HG03066 (cell line): ENCODE results near the gene SLC46A3.
"Not testable (repeated sequence)": the region's sequence is repeated elsewhere in the genome, so short reads cannot be mapped to it uniquely, and the experiment has no call there.

Source experiments
- ATAC-seq: cut with Tn5 transposase; IDR thresholded peaks from one replicate; pipeline ENCODE4 v1.9.1; 2021; ENCODE audit warnings: low read depth; ENCODE audit not compliant: unreplicated experiment

SLC46A3 gene

DNA sequence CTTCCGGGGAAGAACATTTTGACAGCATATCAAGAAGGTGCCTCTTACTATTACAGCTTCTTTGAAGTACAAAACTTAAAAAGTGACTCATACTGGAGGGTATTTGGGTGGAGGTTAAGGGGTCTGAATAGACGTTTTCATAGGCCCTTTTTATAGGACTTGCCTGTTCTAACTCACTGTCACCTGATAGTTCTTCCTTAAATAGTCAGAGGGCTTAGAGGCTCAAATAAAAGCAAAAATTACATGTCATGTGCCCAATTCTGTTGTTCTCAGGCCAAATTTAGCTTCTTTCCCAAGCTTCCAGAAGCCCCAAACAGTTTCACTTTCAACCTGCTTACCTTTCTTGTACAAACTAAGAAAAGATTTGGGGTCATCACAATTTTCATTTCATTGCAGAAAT is 16.1 kb upstream of the SLC46A3 start:
- ATAC-seq, result no peak

DNA sequence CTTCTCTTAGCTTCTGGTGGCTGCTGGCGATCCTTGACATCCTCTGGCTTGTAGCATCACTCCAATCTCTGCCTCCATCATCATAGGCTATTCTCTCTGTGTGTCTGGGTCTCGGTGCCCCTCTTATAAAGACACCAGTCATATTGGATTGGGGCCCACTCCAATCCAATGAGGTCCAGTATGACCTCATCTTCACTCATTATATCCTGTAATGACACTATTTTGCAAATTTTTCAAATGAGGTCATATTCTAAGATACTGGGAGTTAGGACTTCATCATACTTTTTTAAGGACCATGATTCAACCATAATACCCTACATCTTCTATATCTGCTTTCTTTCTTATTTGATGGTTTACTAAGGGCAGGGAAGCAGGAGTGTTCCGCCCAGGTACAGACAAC is 12.0 kb upstream of the SLC46A3 start:
- ATAC-seq, result no peak

DNA sequence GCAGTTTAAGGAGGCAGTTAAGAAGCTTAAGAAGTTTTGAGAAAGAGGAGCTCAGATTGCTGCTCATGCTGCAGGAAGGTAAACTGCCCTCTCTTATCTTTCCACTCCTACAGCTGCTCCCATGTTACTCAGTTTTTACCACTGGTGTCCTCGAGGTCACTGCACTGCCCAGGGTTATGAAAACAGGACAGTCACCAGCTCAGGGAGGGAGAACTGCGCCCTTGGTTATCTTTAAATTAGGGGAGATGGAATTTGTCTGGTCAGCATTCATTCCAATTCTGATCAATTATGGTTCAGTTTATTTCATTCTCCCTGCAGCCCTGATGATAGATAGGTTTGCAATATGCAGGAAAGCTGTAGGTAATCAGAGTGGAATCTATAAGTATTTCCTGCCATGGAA is 10.8 kb upstream of the SLC46A3 start:
- no peak for ATAC-seq

DNA sequence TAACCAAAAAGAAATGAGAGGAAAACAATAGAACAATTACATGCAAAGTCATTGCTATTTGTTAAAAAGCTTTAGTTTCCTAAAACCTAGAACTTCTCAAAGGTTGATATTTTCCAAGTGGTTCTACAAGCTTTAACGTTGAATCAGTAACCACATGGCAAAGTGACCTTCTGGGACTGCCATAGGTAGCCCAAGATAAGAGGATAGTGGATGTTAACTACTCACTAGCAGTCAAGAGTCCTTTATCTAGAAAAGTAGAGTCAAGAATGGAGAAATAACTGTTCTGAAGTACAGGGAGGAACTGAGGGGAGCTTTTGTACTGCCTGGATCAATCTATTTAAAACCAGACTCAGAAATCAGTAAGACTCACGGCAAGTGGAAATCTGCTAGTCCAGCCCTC is 9.9 kb upstream of the SLC46A3 start:
- no peak for ATAC-seq

DNA sequence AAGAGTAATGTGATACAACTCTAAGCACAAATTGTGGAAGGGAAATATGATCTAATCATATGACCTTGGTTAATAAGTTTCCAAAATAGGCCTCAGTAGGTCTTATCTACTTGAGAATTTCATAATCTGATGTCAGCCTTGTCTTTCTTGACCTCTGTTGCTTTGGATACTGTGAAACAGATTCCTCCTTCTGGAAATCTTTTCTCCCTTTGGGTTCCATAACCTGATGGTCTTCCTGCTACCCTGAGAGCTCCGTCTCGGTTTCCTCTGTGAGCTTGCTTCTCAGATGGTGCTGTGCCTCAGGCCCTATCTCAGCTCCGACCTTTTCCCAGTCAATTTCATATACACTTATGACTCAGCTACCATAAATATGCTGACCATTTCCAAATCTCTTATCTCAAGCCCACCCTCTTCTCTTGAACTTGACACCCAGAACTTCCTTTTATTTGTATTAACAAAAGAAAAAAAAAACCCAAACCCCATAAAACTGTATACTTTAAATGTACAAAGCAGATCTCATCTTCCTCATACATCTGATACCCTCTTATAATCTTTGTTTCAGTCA is 6.4 kb upstream of the SLC46A3 start:
- ATAC-seq, result no peak

DNA sequence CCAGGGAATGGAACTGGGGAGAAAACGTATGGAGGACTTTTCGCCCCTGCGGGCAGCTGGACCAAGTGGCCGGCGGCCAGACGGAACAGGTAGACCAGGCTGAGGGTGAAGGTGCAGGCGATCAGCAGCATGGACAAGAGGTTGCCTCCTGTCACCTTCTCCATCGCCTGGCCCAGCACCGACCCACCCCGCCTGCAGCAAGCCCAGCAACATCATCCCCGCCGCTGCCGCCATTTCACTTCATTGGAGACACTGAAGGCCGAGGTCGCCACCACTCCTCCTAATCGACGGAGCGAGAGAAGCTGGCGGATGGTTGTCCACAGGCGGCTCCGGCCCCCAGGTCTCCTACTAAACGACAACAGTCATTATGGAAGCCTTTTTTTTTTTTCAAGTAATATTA is 5.0 kb upstream of the SLC46A3 start:
- no peak for ATAC-seq

DNA sequence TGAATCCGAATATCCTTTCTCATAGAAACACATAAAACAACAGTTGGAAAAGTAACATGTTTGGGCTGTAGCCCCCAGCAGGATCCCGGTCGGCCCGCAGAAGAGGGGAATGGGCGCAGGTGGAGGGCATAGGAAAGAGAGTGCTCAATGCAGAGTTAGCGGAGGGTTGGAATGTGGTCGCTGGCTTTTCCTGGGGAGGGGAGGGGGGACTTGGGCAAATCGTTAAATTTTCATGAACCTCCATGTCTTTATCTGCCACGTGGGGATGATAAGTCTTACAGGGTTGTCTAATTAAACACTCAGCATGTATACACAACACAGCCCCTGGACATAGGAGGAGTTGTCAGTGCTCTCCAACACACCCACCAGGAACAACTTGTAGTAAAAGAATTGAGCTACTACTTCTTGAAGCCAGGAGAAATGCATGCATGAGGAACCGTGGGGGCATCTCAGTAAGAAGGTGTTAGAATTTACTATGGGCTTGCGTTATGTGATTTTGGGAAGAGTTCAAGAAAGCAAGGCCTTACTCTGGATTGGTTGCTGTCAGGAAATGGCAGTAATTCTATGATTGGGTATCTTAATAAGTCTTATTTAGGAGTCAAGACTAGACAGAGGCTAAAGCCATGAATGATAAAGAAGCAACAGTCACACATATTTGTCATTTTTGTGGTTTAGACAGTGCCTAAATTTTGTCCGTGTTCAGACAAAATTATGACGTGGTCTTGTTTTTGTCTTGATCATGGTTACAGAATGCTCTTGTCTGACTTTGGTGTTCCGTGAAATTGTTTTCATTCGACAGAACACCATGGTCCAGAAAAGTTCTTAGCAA is 671 bp upstream of the SLC46A3 start:
- no peak for ATAC-seq

DNA sequence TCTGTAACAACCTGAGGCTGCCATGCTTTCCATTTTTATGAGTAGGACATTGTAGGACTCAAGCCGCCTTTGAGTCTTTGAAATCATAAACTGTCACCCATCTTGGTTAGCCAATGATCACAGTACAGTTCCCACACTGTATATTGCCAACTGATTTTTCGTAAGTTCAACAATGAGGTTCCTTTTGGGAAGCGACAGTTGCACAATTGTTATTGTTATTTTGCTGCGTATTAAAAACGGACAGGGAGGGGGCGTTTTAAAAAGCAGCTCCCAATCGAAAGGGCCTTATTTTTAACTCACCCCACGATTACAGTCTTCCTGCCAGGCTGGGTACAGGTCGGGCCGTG is 601 bp downstream of the SLC46A3 start:
- ATAC-seq, result peak; percentile 2

DNA sequence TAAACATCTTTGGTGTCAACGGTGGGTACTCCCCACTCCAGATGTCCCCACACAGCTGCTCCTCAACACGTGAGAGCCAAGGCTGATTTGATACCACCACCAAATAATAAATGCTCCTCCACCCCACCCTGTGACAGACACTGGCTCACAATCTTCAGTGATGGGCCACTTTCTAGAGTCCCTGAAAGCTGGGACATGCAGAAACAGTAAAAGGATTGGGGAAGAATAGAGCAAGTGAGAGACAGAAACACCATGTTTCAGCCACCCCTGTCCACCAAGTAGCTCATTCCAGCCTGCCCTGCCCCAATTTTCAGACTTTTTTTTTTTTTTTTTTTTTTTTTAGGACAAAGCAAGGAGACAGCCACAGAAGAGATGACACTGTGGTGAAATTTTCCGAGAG is 1.6 kb downstream of the SLC46A3 start:
- ATAC-seq, result no peak

DNA sequence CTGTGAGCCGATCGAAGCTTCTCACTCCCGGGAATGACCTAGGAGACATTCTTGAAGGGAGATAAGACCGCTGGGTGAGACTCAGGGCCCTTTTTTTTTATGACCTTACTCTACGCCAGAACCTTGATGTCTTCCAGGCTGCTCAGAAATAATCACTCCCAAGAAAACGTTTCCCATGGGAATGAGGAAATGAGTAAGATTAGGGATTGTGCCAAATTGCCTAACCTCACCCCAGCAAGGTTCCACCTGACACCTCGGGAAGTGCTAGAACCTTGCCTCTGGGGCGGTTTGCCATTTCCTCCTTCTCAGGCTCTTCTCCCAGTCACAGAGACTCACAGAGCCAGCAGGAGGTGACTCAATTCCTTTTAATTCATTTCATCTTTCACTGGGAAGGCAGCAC is 2.3 kb downstream of the SLC46A3 start:
- no peak for ATAC-seq

DNA sequence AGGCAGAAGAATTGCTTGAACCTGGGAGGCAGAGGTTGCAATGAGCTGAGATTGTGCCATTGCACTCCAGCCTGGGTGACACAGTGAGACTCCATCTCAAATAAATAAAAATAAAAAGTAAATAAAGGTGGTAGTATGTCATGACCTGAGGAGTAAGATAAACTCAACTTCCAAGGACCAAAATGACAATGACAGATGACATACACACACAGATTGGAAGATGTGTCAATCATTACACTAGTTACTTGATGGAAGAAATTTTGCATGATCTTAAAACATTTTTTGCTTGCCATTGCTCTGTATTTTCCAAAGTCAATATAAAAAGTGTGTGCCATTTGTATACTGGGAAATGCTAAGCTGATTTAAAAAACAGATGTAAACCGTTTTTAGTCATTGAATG is 4.1 kb downstream of the SLC46A3 start:
- ATAC-seq, result no peak

DNA sequence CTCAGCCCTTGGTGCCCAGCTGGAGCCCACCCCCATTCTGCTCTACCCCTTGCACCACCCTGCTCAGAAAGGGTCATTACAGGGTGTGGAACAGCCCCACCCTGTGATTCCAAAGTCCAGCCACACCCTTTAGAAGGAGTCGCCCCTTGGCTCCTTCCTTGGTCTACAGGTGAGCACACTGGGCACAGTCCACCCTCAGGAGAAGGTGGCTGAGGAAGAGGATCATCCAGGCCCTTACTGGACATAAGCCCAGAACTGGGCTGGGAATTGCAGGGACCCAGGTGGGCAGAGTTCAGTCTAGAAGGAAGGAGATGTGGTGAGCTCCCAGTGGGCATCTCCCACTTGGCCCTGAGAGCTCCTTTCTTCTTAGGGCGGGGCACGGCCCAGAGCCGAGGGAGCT is 8.6 kb downstream of the SLC46A3 start:
- no peak for ATAC-seq

DNA sequence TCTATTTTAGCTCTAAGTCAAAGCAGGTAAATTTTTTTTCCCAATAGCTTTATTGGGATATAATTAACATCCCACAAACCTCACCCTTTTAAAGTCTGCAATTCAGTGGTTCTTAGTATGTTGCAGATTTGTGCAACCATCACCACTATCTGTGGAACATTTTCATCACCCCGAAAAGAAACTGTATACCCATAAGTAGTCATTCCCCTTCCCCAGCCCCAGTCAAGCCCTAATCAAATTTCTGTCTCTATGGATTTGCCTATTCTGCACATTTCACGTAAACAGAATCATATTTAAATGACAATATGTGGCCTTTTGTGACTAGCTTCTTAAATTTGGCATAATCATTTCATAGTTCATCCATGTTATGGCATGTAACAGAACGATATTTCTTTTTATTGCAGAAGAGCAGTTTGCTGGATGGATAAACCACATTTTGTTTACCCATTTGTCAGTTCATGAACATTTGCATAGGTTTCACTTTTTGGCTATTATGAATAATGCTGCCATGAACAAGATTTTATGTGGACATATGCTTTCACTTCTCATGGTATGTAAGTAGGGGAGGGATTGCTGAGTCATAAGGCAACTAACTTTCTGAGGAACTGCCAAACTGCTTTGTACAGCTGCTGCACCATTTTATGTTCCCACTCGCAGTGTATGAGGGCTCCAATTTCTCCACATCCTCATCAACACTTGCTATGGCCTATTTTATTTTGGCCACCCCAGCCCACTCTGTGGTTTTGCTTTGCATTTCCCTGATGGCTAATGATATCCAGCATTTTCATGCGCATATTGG is 10.9 kb downstream of the SLC46A3 start:
- peak; percentile 99 for ATAC-seq

DNA sequence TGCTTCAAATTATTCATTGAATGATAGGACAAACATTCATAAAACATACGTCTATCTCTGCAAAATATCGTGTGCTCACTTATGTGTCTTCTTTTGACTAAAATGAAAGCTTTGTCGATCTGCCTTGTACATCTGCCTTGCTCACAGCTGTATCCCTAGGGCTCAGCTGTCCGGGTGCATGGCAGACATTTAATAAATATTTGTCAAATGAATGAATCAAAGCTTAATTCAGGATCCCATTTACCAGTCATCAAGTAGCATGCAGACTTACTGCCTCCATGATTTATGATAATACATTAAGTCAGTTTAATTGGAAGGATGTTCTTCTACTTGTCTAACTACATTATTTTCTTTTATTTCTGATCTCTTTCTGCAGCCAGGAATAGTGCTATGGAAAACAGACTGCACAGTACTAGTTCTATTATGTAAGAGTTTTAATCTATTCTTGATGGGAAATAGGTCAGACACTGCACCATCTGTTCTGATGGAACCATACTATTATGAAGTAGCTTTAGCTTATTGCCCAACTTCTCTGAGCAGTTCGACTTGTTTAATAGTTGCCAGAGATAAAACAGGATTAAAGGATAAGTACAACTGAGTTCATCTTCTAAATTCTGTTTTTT is 13.2 kb downstream of the SLC46A3 start:
- no peak for ATAC-seq

DNA sequence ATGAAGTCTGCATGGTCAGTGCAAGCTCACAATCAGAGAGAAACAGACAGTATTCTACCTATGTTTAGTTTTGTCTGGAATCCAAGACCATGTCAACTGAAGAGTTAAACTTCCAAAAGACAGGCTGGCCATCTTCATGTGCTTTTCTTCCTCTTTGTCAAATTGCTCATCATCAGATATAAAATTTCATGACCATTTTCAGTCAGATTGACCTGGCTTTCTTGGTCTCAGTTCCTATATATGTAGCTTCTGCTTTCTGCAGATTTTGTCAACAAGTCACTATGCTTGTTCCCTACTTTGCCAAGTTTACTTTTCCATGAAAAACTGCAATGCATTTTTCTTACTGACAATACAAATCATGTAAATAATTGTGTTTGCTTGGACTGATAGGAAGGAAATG is 13.9 kb downstream of the SLC46A3 start:
- no peak for ATAC-seq

DNA sequence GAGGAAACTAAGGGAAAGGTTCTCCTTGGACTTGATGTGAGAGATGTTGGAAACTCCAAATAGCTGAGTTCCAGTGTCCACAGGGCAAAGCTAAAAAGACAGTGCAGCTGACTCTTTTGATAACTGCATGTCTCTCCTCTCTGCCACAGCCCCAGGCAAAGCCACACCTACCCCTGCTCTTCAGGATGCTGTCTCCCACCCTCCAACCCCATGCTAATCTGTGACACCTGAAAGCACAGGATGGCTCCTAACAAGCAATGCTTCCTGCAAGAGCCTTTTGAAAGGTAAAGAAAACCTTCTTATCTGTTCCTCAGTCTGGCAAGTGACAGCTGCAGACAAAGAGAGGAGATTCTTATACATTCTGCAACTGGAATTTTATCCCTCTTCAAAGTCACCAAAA is 14.5 kb downstream of the SLC46A3 start:
- ATAC-seq, result no peak

DNA sequence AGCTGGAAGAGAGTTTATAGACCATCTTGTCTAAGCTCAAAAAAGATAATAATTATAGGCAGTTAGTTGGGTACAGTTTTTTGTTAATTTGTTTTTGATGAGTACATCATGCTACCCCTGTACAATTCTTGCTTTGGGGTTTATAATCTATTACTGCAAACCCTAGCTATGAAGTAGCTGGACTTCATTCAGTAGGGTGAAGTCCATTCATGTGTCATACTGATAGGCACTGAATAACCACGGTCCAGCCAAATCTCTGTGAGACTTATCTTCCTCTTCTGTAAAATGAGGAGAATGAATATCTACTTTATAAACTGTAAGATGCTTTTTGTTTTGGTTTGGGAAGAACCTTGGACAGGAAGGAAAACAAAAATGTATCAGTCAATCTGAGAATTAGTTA is 19.5 kb downstream of the SLC46A3 start:
- no peak for ATAC-seq

DNA sequence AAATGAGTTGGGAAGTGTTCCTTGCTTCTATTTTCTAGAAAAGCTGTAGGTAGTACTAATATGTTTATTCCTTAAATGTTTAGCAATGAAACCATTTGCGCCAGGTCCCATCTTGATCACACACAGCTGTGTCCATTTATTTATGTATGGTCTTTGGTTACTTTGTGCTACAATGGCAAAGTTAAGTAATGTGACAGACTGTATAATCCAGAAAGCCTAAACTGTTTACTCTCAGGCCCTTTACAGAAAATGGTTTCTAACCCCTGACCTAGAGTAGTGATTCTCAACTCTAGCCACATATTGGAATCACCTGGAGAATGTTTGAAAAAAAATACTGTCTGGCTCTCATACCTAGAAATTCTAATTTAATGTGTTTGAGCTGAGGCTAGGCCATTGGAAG is 21.3 kb downstream of the SLC46A3 start:
- ATAC-seq, result no peak

DNA sequence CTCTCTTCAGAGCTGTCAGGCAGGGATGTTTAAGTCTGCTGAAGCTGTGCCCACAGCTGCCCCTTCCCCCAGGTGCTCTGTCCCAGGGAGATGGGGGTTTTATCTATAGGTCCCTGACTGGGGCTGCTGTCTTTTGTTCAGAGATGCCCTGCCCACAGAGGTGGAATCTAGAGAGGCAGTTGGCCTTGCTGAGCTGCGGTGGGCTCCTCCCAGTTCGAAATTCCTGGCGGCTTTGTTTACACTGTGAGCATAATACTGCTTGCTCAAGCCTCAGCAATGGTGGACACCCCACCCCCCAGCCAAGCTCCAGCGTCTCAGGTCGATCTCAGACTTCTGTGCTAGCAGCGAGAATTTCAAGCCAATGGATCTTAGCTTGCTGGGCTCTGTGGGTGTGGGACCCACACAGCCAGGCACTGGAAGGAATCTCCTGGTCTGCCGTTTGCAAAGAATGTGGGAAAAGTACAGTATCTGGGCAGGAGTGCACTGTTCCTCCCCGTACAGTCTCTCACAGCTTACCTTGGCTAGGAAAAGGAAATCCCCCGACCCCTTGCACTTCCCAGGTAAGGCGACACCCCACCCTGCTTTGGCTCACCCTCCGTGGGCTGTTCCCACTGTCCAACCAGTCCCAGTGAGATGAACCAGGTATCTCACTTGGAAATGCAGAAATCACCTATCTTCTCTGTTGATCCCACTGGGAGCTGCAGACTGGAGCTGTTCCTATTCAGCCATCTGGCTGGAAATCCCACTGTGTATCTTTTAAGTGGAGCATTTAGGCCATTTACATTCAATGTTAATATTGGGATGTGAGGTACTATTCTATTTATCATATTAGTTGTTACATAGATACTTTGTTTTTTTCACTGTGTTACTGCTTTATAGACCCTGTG is 24.9 kb downstream of the SLC46A3 start:
- ATAC-seq, result not testable (repeated sequence)

DNA sequence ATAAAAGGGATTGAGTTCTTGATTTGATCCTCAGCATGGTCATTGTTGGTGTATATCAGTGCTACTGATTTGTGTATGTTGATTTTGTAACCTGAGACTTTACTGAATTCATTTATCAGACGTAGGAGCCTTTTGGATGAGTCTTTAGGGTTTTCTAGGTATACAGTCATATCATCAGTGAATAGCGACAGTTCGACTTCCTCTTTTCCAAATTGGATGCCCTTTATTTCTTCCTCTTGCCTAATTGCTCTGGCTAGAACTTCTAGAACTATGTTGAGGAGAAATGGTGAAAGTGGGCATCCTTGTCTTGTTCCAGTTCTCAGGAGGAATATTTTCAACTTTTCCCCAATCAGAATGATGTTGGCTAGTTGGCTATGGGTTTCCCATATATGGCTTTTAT is 32.9 kb downstream of the SLC46A3 start:
- ATAC-seq, result no peak
